B cell (primary cell): ENCODE results near the gene GRIK3. TPM values are rescaled to one million over a fixed set of nuclear protein-coding genes. Genes with fewer than 3 reads are reported as not detected.

Experiments
- ATAC-seq: fragments of 200-7000 bp; cut with Tn5 transposase; one replicate; pipeline ENCODE4 v1.10.0; 2021; ENCODE audit warnings: low read depth, mild to moderate bottlenecking, moderate number of reproducible peaks, moderate library complexity
- CTCF ChIA-PET: fragments of 350-600 bp; sonication (Branson Sonifier 250); formaldehyde crosslinking; loops from one replicate; lab custom pipeline; 2021; ENCODE audit warnings: antibody characterized with exemption, inconsistent platforms; lab: Charles Lee
- POLR2A ChIA-PET: fragments of 350-600 bp; sonication (Branson Sonifier 250); formaldehyde crosslinking; loops from one replicate; lab custom pipeline; 2021; ENCODE audit warnings: antibody characterized with exemption; lab: Charles Lee
- DNase-seq: peaks from one replicate; pipeline ENCODE4 v3.0.0; 2013
- H2AFZ ChIP-seq: 2 replicates; pipeline ENCODE4 v1.6.1; 2012; ENCODE audit warnings: mild to moderate bottlenecking, low read depth, low read length; ENCODE audit not compliant: insufficient read depth, poor library complexity, severe bottlenecking
- H3K27ac ChIP-seq, 2 donors: 1 replicate in 1 of 2; 2 replicates in 1 of 2; pipeline ENCODE4 v1.5.1; 2012 to 2013; ENCODE audit warnings: low read length in 2 of 2, mild to moderate bottlenecking in 2 of 2, moderate library complexity in 1 of 2
- H3K27me3 ChIP-seq, 4 experiments: fragments of 200-600 bp in 1 of 4; sonication (generic) in 1 of 4; replicated peaks in 1 of 4; 1 replicate in 2 of 4; 2 replicates in 2 of 4; pipeline versions ENCODE4 v1.6.1 to v1.7.0; 2013 to 2016; ENCODE audit warnings: low read length in 3 of 4, mild to moderate bottlenecking in 2 of 4, mixed read lengths in 1 of 4, moderate library complexity in 1 of 4; ENCODE audit not compliant: insufficient read depth in 4 of 4, control insufficient read depth in 3 of 4; ENCODE audit errors: control extremely low read depth in 1 of 4
- H3K36me3 ChIP-seq, 2 experiments: replicated peaks in 1 of 2; 1 replicate in 1 of 2; 2 replicates in 1 of 2; pipeline versions ENCODE4 v1.6.1 to v1.7.1; 2013; ENCODE audit warnings: low read length in 1 of 2; ENCODE audit not compliant: insufficient read depth in 2 of 2, control insufficient read depth in 1 of 2; ENCODE audit errors: control extremely low read depth in 1 of 2, extremely low read depth in 1 of 2
- H3K4me1 ChIP-seq, 2 donors: fragments of 200-600 bp in 1 of 2; sonication (generic) in 1 of 2; 1 replicate in 1 of 2; 2 replicates in 1 of 2; pipeline versions ENCODE4 v1.5.1 to v1.6.1; 2013 to 2017; ENCODE audit warnings: low read length in 2 of 2; ENCODE audit not compliant: control insufficient read depth in 2 of 2, insufficient read depth in 2 of 2
- H3K4me2 ChIP-seq: replicated peaks from 2 replicates; pipeline ENCODE3; 2012; ENCODE audit warnings: mild to moderate bottlenecking, low read depth, low read length; ENCODE audit not compliant: poor library complexity, severe bottlenecking
- H3K4me3 ChIP-seq, 5 experiments: fragments of 200-600 bp in 1 of 5; sonication (generic) in 1 of 5; 1 replicate in 3 of 5; 2 replicates in 2 of 5; pipeline versions ENCODE4 v1.5.1 to v1.7.0; 2011 to 2016; ENCODE audit warnings: low read length in 4 of 5, mild to moderate bottlenecking in 4 of 5, low read depth in 2 of 5, control low read depth in 1 of 5, moderate library complexity in 1 of 5; ENCODE audit not compliant: insufficient read depth in 1 of 5; ENCODE audit errors: control extremely low read depth in 1 of 5, extremely low read depth in 1 of 5
- H3K79me2 ChIP-seq: fragments of 200-600 bp; sonication (generic); one replicate; pipeline ENCODE4 v1.6.0; 2016; ENCODE audit warnings: low read length; ENCODE audit not compliant: control insufficient read depth, insufficient read depth
- H3K9ac ChIP-seq: fragments of 200-600 bp; sonication (generic); 2 replicates; pipeline ENCODE4 v1.6.1; 2017; ENCODE audit warnings: mild to moderate bottlenecking, low read length, moderate library complexity
- H3K9me3 ChIP-seq, 3 donors: one replicate each; pipeline versions ENCODE4 v1.6.1 to v1.7.1; 2013; ENCODE audit warnings: low read length in 2 of 3; ENCODE audit not compliant: control insufficient read depth in 2 of 3, insufficient read depth in 1 of 3; ENCODE audit errors: control extremely low read depth in 1 of 3
- H4K20me1 ChIP-seq: 2 replicates; pipeline ENCODE4 v1.6.0; 2012; ENCODE audit warnings: mild to moderate bottlenecking, low read length; ENCODE audit not compliant: insufficient read depth, control insufficient read depth, poor library complexity, severe bottlenecking
- H3K27ac Mint-ChIP-seq: one replicate; pipeline ENCODE4 v1.8.0; 2021; ENCODE audit warnings: mixed read lengths
- H3K27me3 Mint-ChIP-seq: one replicate; pipeline ENCODE4 v1.8.0; 2021; ENCODE audit warnings: mixed read lengths
- H3K4me1 Mint-ChIP-seq: one replicate; pipeline ENCODE4 v1.8.0; 2021; ENCODE audit warnings: mixed read lengths
- H3K4me3 Mint-ChIP-seq: one replicate; pipeline ENCODE4 v1.8.0; 2021; ENCODE audit warnings: mixed read lengths
- H3K9me3 Mint-ChIP-seq: one replicate; pipeline ENCODE4 v1.8.0; 2022; ENCODE audit warnings: mixed read lengths; ENCODE audit not compliant: insufficient read depth
- CTCF ChIP-seq: fragments of 200-600 bp; IDR thresholded peaks from one replicate; pipeline ENCODE4 v1.8.0; 2022; ENCODE audit warnings: antibody characterized with exemption, mild to moderate bottlenecking
- EZH2 ChIP-seq: IDR thresholded peaks from 2 replicates; pipeline ENCODE4 v1.6.1; 2012; ENCODE audit warnings: borderline replicate concordance, low read depth, mild to moderate bottlenecking, moderate library complexity, low read length; ENCODE audit not compliant: insufficient read depth, poor library complexity, severe bottlenecking
- WGBS: methylation state at CpG from one replicate; pipeline ENCODE4 v1.1.5; 2013; ENCODE audit warnings: missing lambda C conversion rate; ENCODE audit not compliant: insufficient coverage; 5-methylcytosine and 5-hydroxymethylcytosine counted together
- intact Hi-C: fragments of 100-400 bp; cut with micrococcal nuclease; formaldehyde crosslinking; loops from one replicate; pipeline ENCODE4 v1.10.0; 2022
- polyA plus RNA-seq: library from polyadenylated mRNA; depleted of rRNA; stranded (reverse); fragments of >200 nt; gene quantifications from 2 replicates; pipeline ENCODE4 v1.2.3, GENCODE V29; 2012
- total RNA-seq, 2 donors: library from RNA; stranded (reverse); fragments of 120-200 nt in 1 of 2; gene quantifications; 1 replicate in 1 of 2; 2 replicates in 1 of 2; pipeline versions ENCODE4 v1.2.3 to v1.2.4, GENCODE V29; 2013 to 2022

The GRIK3 gene
- total and polyA plus RNA-seq, 2 donors (not counting 1 experiment from before 2014, with no cell fraction given), result 0.12 to 1.5 TPM

- TF ChIP-seq EZH2 (no peak), CTCF (no peak)
- H3K27me3 ChIP-seq, result no peaks in the 10 kb centered on the region
- WGBS, result 81% methylated on average over 4 of the region's 6 CpGs
- H3K4me3 ChIP-seq, result no peak overlapping the region
- CTCF ChIA-PET, result no interaction called here
- H4K20me1 ChIP-seq, result no peaks in the 10 kb centered on the region
- no peak overlapping the region for H2AFZ ChIP-seq
- ATAC-seq (no peak), DNase-seq (no peak)
- H3K79me2 ChIP-seq, result no peaks in the 10 kb centered on the region
- Mint-ChIP-seq H3K4me1 (no peaks in the 10 kb centered on the region), H3K9me3 (no peaks in the 10 kb centered on the region), H3K27me3 (peaks cover 12% of the 10 kb centered on the region), H3K27ac (no peak overlapping the region), H3K4me3 (no peak overlapping the region)
- no peak overlapping the region for H3K4me2 ChIP-seq
- POLR2A ChIA-PET, result no interaction called here
- H3K4me1 ChIP-seq, result no peaks in the 10 kb centered on the region
- no peak overlapping the region for H3K27ac ChIP-seq
- no peaks in the 10 kb centered on the region for H3K36me3 ChIP-seq
- H3K9ac ChIP-seq, result no peak overlapping the region
- intact Hi-C loops, result no loop called here
- no peaks in the 10 kb centered on the region for H3K9me3 ChIP-seq
Observed at GRCh38 chr1:36874271-36875060, 159.8 kb downstream of the GRIK3 start.

GRCh38 chr1:36872858-36873257 lies 161.5 kb downstream of the GRIK3 start:
- no peak overlapping the region for H3K9ac ChIP-seq
- peaks cover 15% of the 10 kb centered on the region for H3K27me3 Mint-ChIP-seq
- ChIA-PET POLR2A (no interaction called here), CTCF (no interaction called here)
- no peak overlapping the region for H3K27ac ChIP-seq
- no peaks in the 10 kb centered on the region for H4K20me1 ChIP-seq
- DNase-seq (no peak), ATAC-seq (no peak)
- H3K9me3 Mint-ChIP-seq, result no peaks in the 10 kb centered on the region
- H3K4me3 ChIP-seq, result no peak overlapping the region
- no peaks in the 10 kb centered on the region for H3K9me3 ChIP-seq
- no peaks in the 10 kb centered on the region for H3K79me2 ChIP-seq
- no peaks in the 10 kb centered on the region for H3K4me1 ChIP-seq
- no peak overlapping the region for H3K4me2 ChIP-seq
- intact Hi-C loops, result no loop called here
- H2AFZ ChIP-seq, result no peak overlapping the region
- H3K27me3 ChIP-seq, result no peaks in the 10 kb centered on the region
- no peak for TF ChIP-seq EZH2
- TF ChIP-seq CTCF, result no peak
- no peaks in the 10 kb centered on the region for H3K4me1 Mint-ChIP-seq
- H3K4me3 Mint-ChIP-seq, result no peak overlapping the region
- no peaks in the 10 kb centered on the region for H3K36me3 ChIP-seq
- WGBS, result 58% methylated on average over 3 of the region's 3 CpGs
- no peak overlapping the region for H3K27ac Mint-ChIP-seq
